NCI-H69 (cell line): ENCODE results near the gene MAGI3.
"Not testable (repeated sequence)": the region's sequence is repeated elsewhere in the genome, so short reads cannot be mapped to it uniquely, and the experiment has no call there.

ENCODE experiments used
- DNase-seq: peaks from one replicate; lab custom pipeline; 2025; lab: John Stamatoyannopoulos, UW

Gene MAGI3

DNA sequence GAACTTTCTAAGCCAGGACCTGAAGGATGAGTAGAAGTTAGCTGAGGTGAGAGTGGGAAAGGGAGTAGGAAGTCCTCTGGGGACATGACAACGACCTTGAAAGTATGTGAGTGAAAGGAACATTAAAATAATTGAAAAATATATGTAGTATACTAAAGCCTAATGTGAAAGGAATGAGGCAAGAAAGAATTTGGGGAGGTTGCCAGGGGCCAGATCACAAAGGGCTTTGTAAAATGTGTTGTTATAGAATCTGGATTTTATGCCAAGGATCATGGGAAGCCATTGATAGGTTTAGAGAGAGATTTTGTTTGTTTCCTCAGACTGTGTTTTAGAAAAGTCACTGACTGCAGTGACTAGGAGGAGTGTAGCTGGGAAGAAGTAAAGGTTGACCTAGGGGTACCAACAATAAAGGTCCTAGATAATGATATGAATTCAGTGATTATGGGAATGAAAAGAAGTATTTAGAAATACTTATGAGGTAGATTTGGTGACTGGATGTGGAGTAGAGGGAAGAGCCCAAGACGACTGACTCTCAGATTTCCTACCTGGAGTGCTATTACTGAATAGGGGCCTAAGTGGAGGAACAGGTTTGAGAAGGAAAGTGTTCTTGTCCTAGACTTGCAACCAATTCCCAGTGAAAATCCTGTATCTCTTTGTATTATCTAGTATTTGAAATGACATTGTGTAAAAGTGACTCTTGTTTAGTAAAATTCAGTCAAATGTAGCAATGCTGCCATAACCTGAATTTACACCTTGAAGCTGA lies 189.1 kb downstream of the MAGI3 start:
- no peak for DNase-seq

DNA sequence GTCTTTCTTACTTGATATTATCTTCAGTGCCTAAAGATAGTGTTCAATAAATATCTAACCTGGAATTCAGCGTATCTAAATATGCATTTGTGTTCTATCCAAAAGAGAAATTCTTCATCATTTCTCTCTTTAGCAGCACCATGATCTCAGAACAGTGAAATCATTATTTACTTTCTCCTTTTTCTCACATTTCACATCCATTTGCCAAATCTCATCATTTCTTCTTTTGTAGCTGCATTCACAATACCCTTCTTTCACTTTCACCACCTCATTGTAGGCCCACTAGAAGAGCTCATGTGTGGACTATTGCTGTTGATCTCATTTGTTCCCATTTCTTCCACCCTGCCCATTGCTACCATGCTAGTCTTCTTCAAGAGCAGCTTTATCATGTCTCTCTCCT lies 191.0 kb downstream of the MAGI3 start:
- no peak for DNase-seq

GRCh38 chr1:113582084-113582483 lies 191.8 kb downstream of the MAGI3 start:
- DNase-seq: no peak

DNA sequence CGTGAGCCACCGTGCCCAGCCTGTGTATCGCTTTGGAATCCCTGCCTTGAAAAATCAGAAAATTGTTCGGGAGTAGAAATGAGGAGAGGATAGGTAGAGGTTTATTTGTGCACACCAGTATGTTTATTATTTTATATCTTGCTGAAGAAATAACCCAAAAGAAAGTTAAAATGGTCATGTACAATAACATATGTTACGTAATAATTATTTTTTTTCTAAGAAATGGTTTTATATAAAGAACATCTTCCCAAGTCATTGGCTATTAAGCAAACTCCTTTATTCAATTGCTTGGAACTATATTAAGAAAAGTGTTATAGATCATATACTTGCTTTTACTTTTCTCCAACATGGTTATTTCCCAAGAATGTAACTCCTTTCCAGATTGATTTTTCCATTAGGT lies 197.2 kb downstream of the MAGI3 start:
- no peak for DNase-seq

DNA sequence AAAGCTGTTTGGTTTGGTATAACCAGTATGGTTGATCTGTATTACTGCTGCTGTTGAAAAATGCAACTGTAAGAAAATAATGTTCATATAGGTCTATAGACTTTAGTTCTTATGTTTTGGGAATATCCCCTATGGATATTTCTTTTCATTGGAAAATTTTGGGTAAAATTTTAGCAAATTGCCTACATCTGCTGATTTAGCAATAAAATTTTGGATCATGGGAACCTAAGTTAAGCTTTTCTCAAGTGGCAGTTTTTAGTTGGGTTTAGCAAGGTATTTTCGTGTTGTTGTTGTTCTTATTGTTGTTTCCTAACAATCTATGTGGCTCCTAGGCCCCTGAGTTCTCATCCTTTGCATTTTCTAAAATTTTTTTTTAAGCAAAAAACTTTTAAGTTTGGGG lies 201.9 kb downstream of the MAGI3 start:
- no peak for DNase-seq

DNA sequence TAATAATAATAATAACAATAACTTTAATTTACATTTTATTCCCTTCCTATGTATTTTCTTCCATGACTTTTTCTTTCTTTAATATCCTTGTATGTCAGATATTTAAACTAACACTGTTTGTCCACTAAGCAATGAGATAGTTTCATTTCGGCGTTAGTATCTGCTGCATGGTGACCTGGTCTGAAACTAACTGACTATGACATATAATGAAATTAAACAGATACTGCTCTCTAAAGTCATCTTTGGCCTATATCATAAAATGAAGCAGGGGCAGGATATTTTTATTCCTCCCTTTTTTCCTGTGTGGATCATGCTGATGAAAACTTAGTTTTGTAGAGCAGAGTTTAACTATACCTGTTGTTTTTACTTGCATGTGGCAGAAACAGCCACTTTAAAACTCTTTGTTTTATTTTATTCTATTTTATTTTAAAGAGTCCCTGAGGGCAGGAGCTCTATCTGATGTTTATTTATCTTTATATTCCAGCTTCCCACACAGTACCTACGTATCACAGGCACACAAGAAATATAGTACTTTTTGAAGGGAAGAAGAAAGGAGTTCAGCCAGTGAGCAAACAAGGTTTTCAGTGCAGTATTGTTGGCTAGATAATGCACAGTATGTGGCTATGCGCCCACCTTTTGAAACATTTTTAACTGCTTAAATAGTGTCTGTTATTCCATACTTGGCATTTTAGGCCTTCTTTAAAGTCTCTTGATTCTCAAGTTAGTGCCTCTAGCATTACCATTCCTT lies 203.4 kb downstream of the MAGI3 start:
- peak; percentile 23 for DNase-seq

GRCh38 chr1:113604466-113604865 lies 214.2 kb downstream of the MAGI3 start:
- not testable (repeated sequence) for DNase-seq

- no peak for DNase-seq
Measured at GRCh38 chr1:113605146-113605545, 214.8 kb downstream of the MAGI3 start.

- peak; percentile 27 for DNase-seq
Measured at GRCh38 chr1:113608399-113608798, 218.1 kb downstream of the MAGI3 start.

DNA sequence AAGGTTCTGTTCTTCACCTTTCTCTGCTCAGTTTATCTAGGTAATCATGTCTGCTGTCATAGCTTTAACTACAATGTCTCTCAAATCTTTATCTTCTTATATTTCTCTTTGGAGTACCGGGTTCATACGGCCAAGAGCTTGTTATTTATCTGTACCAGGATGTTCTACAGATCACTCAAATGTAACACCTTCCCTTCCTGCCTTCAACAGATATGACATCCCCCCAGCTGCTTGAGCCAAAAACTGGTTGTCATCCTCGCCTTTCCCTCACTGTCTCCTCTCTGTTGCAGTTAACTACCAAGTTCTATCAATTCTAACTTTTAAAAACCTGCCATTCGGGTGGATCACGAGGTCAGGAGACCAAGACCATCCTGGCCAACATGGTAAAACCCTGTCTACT lies 220.1 kb downstream of the MAGI3 start:
- DNase-seq: no peak

DNA sequence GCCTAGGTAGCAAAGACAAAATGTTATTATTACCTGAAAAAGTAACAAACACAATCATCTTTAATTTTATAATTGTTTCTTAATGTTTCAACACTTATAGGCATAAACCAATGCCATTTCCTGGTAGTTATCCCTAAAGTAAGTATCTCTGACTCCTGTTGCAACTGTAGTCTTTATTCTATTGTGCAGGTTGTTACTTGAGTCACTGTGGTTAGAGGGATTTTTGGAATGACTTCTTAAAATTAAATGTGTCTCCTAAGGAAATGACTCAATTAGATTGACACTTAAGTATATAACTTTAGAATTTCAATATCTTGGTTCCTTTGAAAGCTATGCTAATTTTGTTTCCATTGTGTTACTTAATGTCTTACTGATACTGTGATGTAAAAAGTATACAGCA lies 225.1 kb downstream of the MAGI3 start:
- no peak for DNase-seq

DNA sequence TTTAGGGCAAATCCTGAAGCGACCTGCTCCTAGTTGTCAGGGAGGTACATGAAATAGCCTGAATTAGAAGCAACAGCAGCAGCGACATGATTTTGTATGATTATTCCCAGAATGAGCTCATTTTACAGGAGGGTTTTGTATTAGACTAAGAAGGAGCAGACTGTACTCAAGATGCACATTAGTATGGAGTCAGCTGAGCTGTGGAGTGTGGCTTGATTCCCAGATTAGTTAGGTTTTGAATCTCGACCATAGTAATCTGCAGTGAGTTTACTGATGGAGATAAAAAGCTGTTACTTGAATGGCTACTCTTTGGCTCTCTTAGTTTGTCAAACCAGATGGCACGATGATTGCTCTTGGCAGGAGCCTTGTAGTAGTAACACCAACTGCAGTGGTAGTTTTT lies 225.8 kb downstream of the MAGI3 start:
- peak; percentile 11 for DNase-seq

- DNase-seq: no peak
Measured at GRCh38 chr1:113617438-113618141, 227.3 kb downstream of the MAGI3 start.

- no peak for DNase-seq
Measured at GRCh38 chr1:113628997-113629396, 238.7 kb downstream of the MAGI3 start.

GRCh38 chr1:113630340-113631327 lies 240.3 kb downstream of the MAGI3 start:
- no peak for DNase-seq

DNA sequence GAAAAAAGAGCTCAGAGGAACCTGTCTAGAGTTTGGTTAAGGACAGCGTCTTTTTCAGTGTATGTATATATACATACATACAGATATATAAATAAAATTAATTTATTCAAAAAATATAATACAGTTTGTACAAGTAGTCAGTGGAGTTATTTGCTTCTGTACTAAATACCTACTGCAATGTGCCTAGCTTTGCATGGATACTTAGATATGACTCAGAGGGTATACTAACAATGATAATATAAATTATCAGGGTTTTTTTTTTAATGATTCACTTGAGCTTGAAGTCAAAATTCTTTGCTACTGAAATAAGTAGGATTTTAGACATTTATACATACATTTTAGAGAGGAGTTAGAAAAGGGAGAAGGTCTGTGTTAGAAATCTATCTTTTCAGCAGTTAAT lies 251.1 kb downstream of the MAGI3 start:
- DNase-seq: no peak

- DNase-seq: no peak
Measured at GRCh38 chr1:113647164-113647563, 256.8 kb downstream of the MAGI3 start.

GRCh38 chr1:113648478-113648877 lies 258.2 kb downstream of the MAGI3 start:
- no peak for DNase-seq

GRCh38 chr1:113652771-113653170 lies 262.5 kb downstream of the MAGI3 start:
- DNase-seq: no peak

DNA sequence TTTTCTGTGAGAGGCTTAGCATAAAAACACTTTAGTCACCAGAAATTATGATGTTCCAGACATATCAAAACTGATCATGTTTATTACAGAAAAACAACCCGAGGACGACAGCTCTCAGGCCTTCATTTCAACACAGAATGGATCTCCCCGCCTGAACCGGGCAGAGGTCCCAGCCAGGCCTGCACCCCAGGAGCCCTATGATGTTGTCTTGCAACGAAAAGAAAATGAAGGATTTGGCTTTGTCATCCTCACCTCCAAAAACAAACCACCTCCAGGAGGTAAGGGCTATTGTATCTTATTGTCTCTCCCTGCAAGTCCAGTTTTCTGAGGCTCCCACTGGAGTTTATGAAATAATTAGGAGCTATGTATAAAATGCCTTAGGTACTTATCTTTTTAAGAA lies 263.4 kb downstream of the MAGI3 start:
- no peak for DNase-seq

DNA sequence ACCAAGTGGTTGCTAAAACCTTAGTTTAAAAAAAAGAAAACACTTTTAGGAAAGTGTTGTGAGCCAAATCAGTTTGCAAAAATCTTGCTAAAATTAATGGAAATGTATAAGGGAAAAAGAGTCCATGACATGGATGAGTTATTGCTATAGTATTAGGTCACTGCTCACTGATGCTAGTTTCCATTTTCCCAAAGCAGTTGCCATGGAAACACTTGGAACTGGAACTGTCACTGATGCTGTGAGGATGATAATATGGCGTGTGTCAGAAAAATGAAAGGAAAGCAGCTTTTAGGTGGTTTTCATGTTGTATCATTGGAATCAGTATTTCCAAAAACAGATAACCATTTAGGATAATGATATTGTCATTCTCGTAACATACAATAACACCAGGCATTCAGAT lies 264.6 kb downstream of the MAGI3 start:
- DNase-seq: no peak

GRCh38 chr1:113657126-113657525 lies 266.8 kb downstream of the MAGI3 start:
- no peak for DNase-seq
